Measurements from ENCODE around the gene DCST1. TPM values are rescaled to one million over a fixed set of nuclear protein-coding genes. Genes with fewer than 3 reads are reported as not detected.

DCST1 gene
- total RNA-seq, 1 donor from 2014 or later = 0.13 TPM

- peak; percentile 69 for DNase-seq (ENCODE audit: low spot score)
- no peak for ATAC-seq
Measured at GRCh38 chr1:155083865-155084721, 50.5 kb downstream of the DCST1 start.

- ATAC-seq = peak; percentile 84
- peak; percentile 91 for DNase-seq (ENCODE audit: low spot score)
Measured at GRCh38 chr1:155084722-155085503, 51.3 kb downstream of the DCST1 start.

- ATAC-seq = peak; percentile 52
- peak; percentile 71 for DNase-seq (ENCODE audit: low spot score)
Measured at GRCh38 chr1:155085504-155086127, 52.0 kb downstream of the DCST1 start.

GRCh38 chr1:155086128-155086741 lies 52.6 kb downstream of the DCST1 start:
- ATAC-seq = peak; percentile 48

GRCh38 chr1:155086856-155087535 lies 53.4 kb downstream of the DCST1 start:
- ATAC-seq (no peak), DNase-seq (ENCODE audit: low spot score) (no peak)

More at GRCh38 chr1:155086128-155086741, 52.6 kb downstream of the DCST1 start:
- DNase-seq (ENCODE audit: low spot score) = peak; percentile 73

GRCh38 chr1:155091071-155092051 lies 57.7 kb downstream of the DCST1 start:
- ATAC-seq = peak; percentile 86
- DNase-seq (ENCODE audit: low spot score) = peak; percentile 79

GRCh38 chr1:155092131-155092530 lies 58.5 kb downstream of the DCST1 start:
- ATAC-seq (no peak), DNase-seq (ENCODE audit: low spot score) (no peak)

GRCh38 chr1:155092641-155093040 lies 59.0 kb downstream of the DCST1 start:
- ATAC-seq (no peak), DNase-seq (ENCODE audit: low spot score) (no peak)

GRCh38 chr1:155093911-155094621 lies 60.4 kb downstream of the DCST1 start:
- ATAC-seq (peak; percentile 65), DNase-seq (ENCODE audit: low spot score) (no peak)

- no peak for ATAC-seq
- DNase-seq (ENCODE audit: low spot score) = no peak
Measured at GRCh38 chr1:155094622-155094948, 61.0 kb downstream of the DCST1 start.

- DNase-seq (ENCODE audit: low spot score) (no peak), ATAC-seq (no peak)
Measured at GRCh38 chr1:155099331-155099730, 65.7 kb downstream of the DCST1 start.

Other genes starting within 250 kb of the DCST1 start
- 0.23 TPM for gene KCNN3, start 163.5 kb upstream of the DCST1 start, total RNA-seq
- gene PMVK, start 97.1 kb upstream of the DCST1 start, total RNA-seq = 40.2 TPM
- gene PBXIP1, start 77.7 kb upstream of the DCST1 start, total RNA-seq = 21.3 TPM
- 10.5 TPM for gene PYGO2, start 72.0 kb upstream of the DCST1 start, total RNA-seq
- 43.0 TPM for gene SHC1, start 63.1 kb upstream of the DCST1 start, total RNA-seq
- 14.2 TPM for gene CKS1B, start 59.1 kb upstream of the DCST1 start, total RNA-seq
- 21.9 TPM for gene FLAD1, start 50.5 kb upstream of the DCST1 start, total RNA-seq
- not detected for gene LENEP, start 40.2 kb upstream of the DCST1 start, total RNA-seq
- 89.5 TPM for gene ZBTB7B, start 31.0 kb upstream of the DCST1 start, total RNA-seq
- gene DCST2, start within 50 bp of the DCST1 start, total RNA-seq = 1.4 TPM
- 21.4 TPM for gene ADAM15, start 17.5 kb downstream of the DCST1 start, total RNA-seq
- gene EFNA4, start 29.9 kb downstream of the DCST1 start, total RNA-seq = 3.3 TPM
- gene EFNA3, start 45.0 kb downstream of the DCST1 start, total RNA-seq = 0.43 TPM
- gene EFNA1, start 94.1 kb downstream of the DCST1 start, total RNA-seq = 85.1 TPM
- gene SLC50A1, start 102.0 kb downstream of the DCST1 start, total RNA-seq = 22.4 TPM
- 76.8 TPM for gene DPM3, start 106.7 kb downstream of the DCST1 start, total RNA-seq
- gene KRTCAP2, start 139.5 kb downstream of the DCST1 start, total RNA-seq = 75.6 TPM
- gene TRIM46, start 140.0 kb downstream of the DCST1 start, total RNA-seq = 0.23 TPM
- gene THBS3, start 174.1 kb downstream of the DCST1 start, total RNA-seq = 16.8 TPM
- gene MTX1, start 174.9 kb downstream of the DCST1 start, total RNA-seq = 22.6 TPM
- gene ENTREP3, start 221.7 kb downstream of the DCST1 start, total RNA-seq = 9.6 TPM
- 24.9 TPM for gene SCAMP3, start 228.5 kb downstream of the DCST1 start, total RNA-seq
- gene CLK2, start 239.7 kb downstream of the DCST1 start, total RNA-seq = 22.6 TPM
- gene HCN3, start 243.6 kb downstream of the DCST1 start, total RNA-seq = 2.5 TPM

All from left lobe of liver (tissue), 2 donors.